Measurements from ENCODE around the gene SIPA1L3.

SIPA1L3 gene

DNA sequence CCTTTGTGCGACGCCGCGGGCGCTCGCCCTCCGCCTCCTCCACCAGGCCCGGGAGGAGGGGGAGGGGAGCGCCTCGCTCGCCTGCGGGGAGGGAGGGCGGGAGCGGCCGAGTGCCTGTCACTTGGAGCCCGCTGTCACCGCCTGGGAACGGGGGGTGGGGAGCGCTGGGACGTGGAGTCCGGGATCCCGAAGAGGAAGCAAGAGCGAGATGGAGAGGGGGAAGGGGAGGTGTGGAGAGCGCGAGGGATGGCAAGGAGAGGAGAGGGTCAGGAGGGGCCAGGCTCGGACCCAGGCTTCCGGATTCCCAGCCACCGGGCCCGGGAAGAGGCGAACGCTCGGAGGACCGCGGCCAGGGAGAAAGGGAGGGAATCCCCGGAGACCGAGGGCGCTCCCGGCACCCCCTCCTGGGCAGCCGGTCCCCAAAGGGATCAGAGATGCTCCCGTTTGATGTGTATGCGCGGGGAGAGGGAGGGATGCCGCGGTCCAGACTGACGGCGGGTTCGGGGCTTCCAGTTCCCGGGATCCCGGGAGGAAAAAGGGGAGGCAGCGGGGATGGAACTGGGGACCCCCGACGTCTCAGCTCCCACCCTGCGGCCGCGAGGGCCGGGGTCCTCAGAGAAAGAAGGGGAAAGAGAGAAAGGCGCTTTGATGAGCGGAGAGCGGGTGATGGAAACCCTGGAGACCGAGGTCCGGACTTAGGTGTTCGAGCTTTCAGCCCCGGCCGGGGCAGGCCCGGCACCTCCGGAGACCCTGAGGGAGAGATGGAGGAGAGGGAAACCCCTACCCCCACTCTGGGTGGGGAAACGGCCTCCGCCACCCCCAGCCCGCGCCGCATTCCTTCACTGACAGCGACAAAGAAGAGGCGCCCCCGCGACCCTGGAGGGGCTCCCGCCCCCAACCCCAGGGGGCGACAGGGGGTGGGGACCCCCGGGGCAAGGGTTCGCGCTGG lies 321.8 kb downstream of the SIPA1L3 start (continued):
- no peak for TF ChIP-seq ZNF704 (tag by site-specific recombination; IDR thresholded peaks at IDR 0.05)
- no peak for TF ChIP-seq ZNF660 (tag by site-specific recombination; IDR thresholded peaks at IDR 0.05)
- 0 out of 2 replicates have a peak, but pooled peaks have one; percentile 18 for TF ChIP-seq YY2 (tag by site-specific recombination; IDR thresholded peaks at IDR 0.05)
- TF ChIP-seq SP7 (tag by site-specific recombination; IDR thresholded peaks at IDR 0.05), result peak; percentile 64
- peak; percentile 70; the same call in 1 of the 2 replicates for TF ChIP-seq ZNF785 (tag by site-specific recombination; IDR thresholded peaks at IDR 0.05)
- TF ChIP-seq ZNF747 (tag by site-specific recombination; IDR thresholded peaks at IDR 0.05), result no peak
- no peak for TF ChIP-seq ZNF555 (tag by site-specific recombination; conservative IDR thresholded peaks at IDR 0.05)
- peak; percentile 72 for TF ChIP-seq KLF8 (tag by site-specific recombination; IDR thresholded peaks at IDR 0.05)
- peak; percentile 91 for TF ChIP-seq ZNF398 (tag by site-specific recombination; IDR thresholded peaks at IDR 0.05)

- Histone ChIP-seq H3K9me3 (ENCODE audit: control insufficient read depth, insufficient read depth, low read depth, low read length) (no peaks in the 10 kb centered on the region), H3K27ac (ENCODE audit: extremely low read depth, low read depth, low read length) (no peak overlapping the region), H3K4me1 (ENCODE audit: control insufficient read depth, insufficient read depth, low read length) (peaks cover 10% of the 10 kb centered on the region), H3K4me3 (ENCODE audit: low read depth, low read length) (peak overlapping the region; percentile 40), H3K36me3 (ENCODE audit: control insufficient read depth in 2 of 2, insufficient read depth in 1 of 2, low read length in 2 of 2) (no peaks in the 10 kb centered on the region)
- ChIA-PET POLR2A (interaction anchor here (1.7 kb wide), 1 partner anchor 145 kb away, joined by 8 read pairs; the partner anchor contains the start of gene PSMD8), CTCF (interaction anchor here (0.5 to 23.5 kb wide), 9 partner anchors 14 to 328 kb away, joined by 3 to 316 read pairs (median 5); partner anchors contain the start of genes CATSPERG, PSMD8, SIPA1L3 and WDR87)
- TF ChIP-seq ZNF133 (tag by site-specific recombination; IDR thresholded peaks at IDR 0.05) (no peak), ZNF274 (IDR thresholded peaks at IDR 0.05; ENCODE audit: low read length) (no peak), ZNF274 (tag by site-specific recombination; IDR thresholded peaks at IDR 0.05; ENCODE audit: borderline replicate concordance) (no peak), ZSCAN23 (tag by site-specific recombination; IDR thresholded peaks at IDR 0.05) (no peak), ZNF776 (tag by site-specific recombination; IDR thresholded peaks at IDR 0.05; ENCODE audit: borderline replicate concordance) (no peak), ZNF76 (tag by site-specific recombination; IDR thresholded peaks at IDR 0.05; ENCODE audit: borderline replicate concordance, low read depth) (peak; percentile 90), ZNF530 (tag by site-specific recombination; IDR thresholded peaks at IDR 0.05; ENCODE audit: low read depth) (no peak), ZNF112 (tag by site-specific recombination; IDR thresholded peaks at IDR 0.05) (no peak), ZNF341 (tag by site-specific recombination; IDR thresholded peaks at IDR 0.05; ENCODE audit: low read depth) (no peak), ZNF140 (tag by site-specific recombination; IDR thresholded peaks at IDR 0.05) (no peak), ZNF514 (tag by site-specific recombination; IDR thresholded peaks at IDR 0.05) (no peak), ZNF184 (tag by site-specific recombination; IDR thresholded peaks at IDR 0.05) (no peak), ZNF521 (tag by site-specific recombination; IDR thresholded peaks at IDR 0.05) (no peak), ZNF174 (tag by site-specific recombination; IDR thresholded peaks at IDR 0.05) (no peak), GFI1B (tag by site-specific recombination; IDR thresholded peaks at IDR 0.05) (no peak), ZNF37A (tag by site-specific recombination; IDR thresholded peaks at IDR 0.05) (no peak), ZNF10 (tag by site-specific recombination; IDR thresholded peaks at IDR 0.05) (no peak), ZNF175 (tag by site-specific recombination; IDR thresholded peaks at IDR 0.05) (no peak), ZNF473 (tag by site-specific recombination; IDR thresholded peaks at IDR 0.05) (no peak)
- TF ChIP-seq, protein P1, sequence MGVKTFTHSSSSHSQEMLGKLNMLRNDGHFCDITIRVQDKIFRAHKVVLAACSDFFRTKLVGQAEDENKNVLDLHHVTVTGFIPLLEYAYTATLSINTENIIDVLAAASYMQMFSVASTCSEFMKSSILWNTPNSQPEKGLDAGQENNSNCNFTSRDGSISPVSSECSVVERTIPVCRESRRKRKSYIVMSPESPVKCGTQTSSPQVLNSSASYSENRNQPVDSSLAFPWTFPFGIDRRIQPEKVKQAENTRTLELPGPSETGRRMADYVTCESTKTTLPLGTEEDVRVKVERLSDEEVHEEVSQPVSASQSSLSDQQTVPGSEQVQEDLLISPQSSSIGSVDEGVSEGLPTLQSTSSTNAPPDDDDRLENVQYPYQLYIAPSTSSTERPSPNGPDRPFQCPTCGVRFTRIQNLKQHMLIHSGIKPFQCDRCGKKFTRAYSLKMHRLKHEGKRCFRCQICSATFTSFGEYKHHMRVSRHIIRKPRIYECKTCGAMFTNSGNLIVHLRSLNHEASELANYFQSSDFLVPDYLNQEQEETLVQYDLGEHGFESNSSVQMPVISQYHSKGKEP (tag by site-specific recombination; IDR thresholded peaks at IDR 0.05), result no peak
- TF ChIP-seq, protein P2, sequence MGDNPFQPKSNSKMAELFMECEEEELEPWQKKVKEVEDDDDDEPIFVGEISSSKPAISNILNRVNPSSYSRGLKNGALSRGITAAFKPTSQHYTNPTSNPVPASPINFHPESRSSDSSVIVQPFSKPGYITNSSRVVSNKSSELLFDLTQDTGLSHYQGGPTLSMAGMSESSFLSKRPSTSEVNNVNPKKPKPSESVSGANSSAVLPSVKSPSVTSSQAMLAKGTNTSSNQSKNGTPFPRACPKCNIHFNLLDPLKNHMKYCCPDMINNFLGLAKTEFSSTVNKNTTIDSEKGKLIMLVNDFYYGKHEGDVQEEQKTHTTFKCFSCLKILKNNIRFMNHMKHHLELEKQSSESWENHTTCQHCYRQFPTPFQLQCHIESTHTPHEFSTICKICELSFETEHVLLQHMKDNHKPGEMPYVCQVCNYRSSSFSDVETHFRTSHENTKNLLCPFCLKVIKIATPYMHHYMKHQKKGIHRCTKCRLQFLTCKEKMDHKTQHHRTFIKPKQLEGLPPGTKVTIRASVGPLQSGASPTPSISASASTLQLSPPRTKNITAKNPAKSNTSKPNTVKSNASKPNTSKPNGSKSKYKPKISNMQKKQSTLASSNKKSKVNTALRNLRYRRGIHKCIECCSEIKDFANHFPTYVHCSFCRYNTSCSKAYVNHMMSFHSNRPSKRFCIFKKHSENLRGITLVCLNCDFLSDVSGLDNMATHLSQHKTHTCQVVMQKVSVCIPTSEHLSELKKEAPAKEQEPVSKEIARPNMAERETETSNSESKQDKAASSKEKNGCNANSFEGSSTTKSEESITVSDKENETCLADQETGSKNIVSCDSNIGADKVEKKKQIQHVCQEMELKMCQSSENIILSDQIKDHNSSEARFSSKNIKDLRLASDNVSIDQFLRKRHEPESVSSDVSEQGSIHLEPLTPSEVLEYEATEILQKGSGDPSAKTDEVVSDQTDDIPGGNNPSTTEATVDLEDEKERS (tag by site-specific recombination; IDR thresholded peaks at IDR 0.05), result no peak
Observed at GRCh38 chr19:38229585-38230073, 322.6 kb downstream of the SIPA1L3 start.
